GM21381 (cell line): ENCODE measurements around the gene ADGRB3.
"Not testable (repeated sequence)": the region's sequence is repeated elsewhere in the genome, so short reads cannot be mapped to it uniquely, and the experiment has no call there.

Experiments
- ATAC-seq: cut with Tn5 transposase; IDR thresholded peaks from one replicate; pipeline ENCODE4 v1.9.1; 2021; ENCODE audit warnings: mild to moderate bottlenecking, moderate library complexity; ENCODE audit not compliant: unreplicated experiment

ADGRB3 gene

DNA sequence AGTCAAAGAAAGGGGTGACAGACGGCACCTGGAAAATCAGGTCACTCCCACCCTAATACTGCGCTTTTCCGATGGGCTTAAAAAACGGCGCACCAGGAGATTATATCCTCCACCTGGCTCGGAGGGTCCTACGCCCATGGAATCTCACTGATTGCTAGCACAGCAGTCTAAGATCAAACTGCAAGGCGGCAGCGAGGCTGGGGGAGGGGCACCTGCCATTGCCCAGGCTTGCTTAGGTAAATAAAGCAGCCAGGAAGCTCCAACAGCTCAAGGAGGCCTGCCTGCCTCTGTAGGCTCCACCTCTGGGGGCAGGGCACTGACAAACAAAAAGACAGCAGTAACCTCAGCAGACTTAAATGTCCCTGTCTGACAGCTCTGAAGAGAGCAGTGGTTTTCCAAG lies 277.7 kb downstream of the ADGRB3 start:
- not testable (repeated sequence) for ATAC-seq

DNA sequence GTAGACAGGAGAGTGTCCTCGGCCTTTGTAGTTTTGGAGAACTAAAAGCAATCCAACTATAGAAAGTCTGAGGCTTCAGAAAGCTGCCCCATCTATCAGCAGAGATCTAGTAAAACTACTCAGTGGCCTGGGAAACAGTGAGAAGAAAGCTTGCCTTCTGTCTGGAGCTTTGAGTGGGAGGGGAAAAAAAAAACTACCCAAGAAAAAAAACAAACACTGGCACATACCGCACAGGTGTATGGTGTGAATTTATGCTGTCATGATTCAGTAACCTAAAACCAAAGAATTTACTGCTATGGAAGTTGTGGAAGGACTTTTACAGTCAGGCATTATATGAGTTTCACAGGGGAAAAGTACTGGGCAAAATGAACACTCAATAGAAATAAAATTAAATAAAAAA lies 280.5 kb downstream of the ADGRB3 start:
- ATAC-seq, result no peak

GRCh38 chr6:68919537-68919936 lies 284.5 kb downstream of the ADGRB3 start:
- ATAC-seq, result no peak

GRCh38 chr6:68941345-68941744 lies 306.3 kb downstream of the ADGRB3 start:
- ATAC-seq, result no peak

DNA sequence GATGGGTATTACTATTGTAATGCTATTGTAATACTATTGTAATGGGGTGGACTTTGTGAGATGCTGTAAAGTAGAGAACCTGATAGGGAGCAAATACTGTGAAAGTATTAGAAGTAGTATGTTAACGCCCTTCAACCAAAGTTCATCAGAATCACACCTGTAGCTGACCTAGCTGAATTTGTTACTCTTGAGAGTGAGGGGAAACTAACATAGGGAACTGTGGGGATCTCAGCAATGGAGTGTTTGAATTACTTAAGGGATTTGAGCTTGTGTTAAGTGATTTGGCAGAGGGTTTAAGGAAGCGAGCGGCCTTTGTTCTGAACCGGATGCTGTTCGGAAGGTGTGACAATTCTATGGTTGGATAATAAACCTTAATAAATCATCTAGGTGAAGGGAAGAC lies 312.6 kb downstream of the ADGRB3 start:
- ATAC-seq, result no peak

DNA sequence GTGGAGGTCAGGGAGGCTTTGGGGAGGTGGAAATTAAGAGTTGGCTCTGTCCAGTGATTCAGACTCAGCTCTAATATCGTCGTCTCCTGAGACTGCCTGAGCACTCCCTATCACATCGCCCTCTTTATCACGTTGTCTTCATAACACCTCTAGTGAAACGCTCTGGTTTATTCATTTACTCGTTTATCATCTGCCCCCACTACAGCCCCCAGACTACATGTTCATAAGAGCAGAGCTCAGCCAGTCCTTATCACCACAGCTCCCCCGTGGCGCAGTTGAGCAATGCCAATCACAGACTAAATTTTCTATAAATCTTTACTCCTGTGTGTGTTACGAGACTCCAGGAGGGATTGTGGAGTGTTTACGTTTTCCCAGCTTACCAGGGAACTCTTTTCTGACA lies 316.2 kb downstream of the ADGRB3 start:
- no peak for ATAC-seq

GRCh38 chr6:68958327-68958726 lies 323.2 kb downstream of the ADGRB3 start:
- no peak for ATAC-seq

DNA sequence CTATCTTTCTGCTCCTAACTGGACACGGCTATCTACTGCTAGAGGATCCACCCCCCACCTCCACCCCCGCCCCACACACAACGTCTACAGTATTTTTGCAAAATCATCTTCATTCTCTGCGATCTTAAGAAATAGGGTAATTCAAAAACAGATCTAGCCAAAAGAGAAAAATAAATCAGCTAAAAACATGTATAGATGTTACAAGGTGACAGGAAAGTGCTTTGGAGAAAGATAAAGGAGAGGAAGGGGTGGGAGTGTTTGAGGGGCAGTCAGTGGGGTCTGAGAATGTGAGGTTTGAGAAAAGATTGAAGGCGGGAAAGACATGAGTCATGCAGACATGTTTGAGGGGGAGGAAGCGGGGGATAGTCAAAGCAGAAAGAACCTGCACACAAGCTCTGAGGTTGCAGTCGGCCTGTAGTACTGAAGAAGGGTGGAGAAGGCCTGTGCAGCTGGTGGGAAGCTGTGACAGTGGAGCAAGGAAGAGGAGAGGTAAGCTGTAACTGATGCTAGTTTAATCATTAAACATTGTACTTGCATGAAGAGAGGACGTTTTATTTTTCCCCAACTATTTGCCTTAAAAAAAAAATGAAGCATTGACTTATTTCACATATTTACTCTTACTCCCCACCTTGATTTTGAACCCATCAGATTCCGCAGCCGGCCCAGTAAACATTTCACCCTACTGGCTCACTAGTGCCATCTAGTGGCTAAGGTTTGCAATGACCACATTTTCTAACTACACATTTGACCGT lies 332.6 kb downstream of the ADGRB3 start:
- peak; percentile 83 for ATAC-seq

GRCh38 chr6:68968301-68968649 lies 333.2 kb downstream of the ADGRB3 start:
- ATAC-seq, result no peak

- no peak for ATAC-seq
Observed at GRCh38 chr6:68973066-68973465, 338.0 kb downstream of the ADGRB3 start.

GRCh38 chr6:68975064-68975463 lies 340.0 kb downstream of the ADGRB3 start:
- no peak for ATAC-seq

GRCh38 chr6:68975816-68976215 lies 340.7 kb downstream of the ADGRB3 start:
- ATAC-seq, result no peak

- no peak for ATAC-seq
Observed at GRCh38 chr6:68976260-68976659, 341.2 kb downstream of the ADGRB3 start.

- no peak for ATAC-seq
Observed at GRCh38 chr6:68978411-68978810, 343.3 kb downstream of the ADGRB3 start.

DNA sequence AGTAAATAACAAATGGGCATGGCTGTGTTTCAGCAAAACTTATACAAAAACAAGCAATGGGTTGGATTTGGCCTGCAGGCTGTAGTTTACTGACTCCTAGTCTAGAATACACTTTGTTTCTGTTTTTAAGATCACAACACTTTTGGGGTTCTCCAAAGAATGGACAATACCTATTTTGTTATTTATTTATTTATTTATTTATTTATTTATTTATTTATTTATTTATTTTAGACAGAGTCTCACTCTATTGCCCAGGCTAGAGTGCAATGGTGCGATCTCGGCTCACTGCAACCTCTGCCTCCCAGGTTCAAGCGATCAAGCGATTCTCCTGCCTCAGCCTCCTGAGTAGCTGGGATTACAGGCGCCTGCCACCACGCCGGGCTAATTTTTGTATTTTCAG lies 346.6 kb downstream of the ADGRB3 start:
- not testable (repeated sequence) for ATAC-seq

DNA sequence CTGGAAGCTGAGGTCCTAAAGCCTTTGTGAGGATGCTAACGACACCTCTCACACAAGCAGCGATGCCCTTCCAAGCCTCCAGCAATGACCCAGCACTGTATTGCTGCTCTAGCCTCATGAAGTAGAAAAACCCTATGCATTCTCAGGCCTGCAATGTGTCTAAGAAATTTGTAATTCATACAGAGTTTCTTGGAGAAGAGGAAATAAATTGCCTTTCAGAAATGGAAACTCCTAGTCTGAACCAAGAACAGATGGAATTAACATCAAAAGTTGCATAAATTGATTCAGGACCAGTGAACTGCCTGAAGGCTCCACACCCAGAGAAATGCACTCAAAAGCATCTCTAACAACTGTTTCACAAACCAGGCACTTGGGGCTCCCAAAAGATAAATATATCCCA lies 353.6 kb downstream of the ADGRB3 start:
- no peak for ATAC-seq

- ATAC-seq, result no peak
Observed at GRCh38 chr6:68990317-68990716, 355.2 kb downstream of the ADGRB3 start.

DNA sequence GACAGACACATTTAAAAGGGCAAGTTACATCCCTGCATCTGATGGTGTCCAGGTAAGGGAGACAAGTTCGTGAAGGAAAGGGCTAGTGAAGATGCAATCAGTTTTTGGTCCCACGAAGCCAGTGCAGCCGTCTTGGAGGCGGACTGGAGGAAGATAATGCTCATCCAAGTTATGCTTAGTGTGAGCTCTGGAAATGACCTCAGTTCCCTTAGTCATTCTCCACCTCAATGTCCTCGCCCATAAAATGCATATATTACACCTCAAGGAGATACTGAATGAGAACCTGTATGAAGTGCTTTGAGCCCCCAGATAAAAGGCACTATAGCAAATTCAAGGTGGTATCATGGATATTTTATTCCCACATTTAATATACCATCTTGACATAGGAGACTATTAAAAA lies 358.8 kb downstream of the ADGRB3 start:
- ATAC-seq, result no peak

- no peak for ATAC-seq
Observed at GRCh38 chr6:68994521-68994920, 359.4 kb downstream of the ADGRB3 start.

DNA sequence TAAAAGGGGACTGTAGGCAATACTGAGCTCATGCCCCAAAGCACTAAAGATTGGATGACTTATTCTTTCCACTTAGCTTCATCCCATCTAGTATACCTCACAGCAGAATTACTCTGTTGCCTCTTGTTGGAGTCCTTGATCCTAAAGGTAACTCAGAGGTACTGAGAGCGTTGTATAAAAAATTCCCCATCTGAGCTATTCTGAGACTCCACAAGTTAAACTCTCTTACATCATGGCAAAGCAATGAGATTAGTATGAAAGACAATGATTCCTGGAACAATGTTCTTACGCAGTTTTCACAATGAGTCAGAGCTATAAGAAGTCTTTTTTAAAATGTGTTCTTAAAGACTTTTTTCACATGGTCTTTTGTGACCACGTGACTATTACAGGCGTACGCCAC lies 370.1 kb downstream of the ADGRB3 start:
- ATAC-seq, result no peak

GRCh38 chr6:69007781-69008180 lies 372.7 kb downstream of the ADGRB3 start:
- no peak for ATAC-seq

GRCh38 chr6:69012211-69012610 lies 377.1 kb downstream of the ADGRB3 start:
- ATAC-seq, result no peak

GRCh38 chr6:69012876-69013275 lies 377.8 kb downstream of the ADGRB3 start:
- no peak for ATAC-seq
